GM20000 (cell line): ENCODE measurements around the gene ZDHHC23.

Source experiments
- DNase-seq: peaks from one replicate; pipeline ENCODE4 v3.0.0; 2012; ENCODE audit warnings: low spot score
- TF ChIP-seq, protein P1 (sequence below): IDR thresholded peaks from 2 replicates; pipeline ENCODE4 v1.5.1; 2012; ENCODE audit warnings: mild to moderate bottlenecking, control low read depth; ENCODE audit errors: extremely low read depth, missing control alignments

The ZDHHC23 gene

GRCh38 chr3:114005481-114005880, 57.7 kb downstream of the ZDHHC23 start:
- TF ChIP-seq, protein P1, sequence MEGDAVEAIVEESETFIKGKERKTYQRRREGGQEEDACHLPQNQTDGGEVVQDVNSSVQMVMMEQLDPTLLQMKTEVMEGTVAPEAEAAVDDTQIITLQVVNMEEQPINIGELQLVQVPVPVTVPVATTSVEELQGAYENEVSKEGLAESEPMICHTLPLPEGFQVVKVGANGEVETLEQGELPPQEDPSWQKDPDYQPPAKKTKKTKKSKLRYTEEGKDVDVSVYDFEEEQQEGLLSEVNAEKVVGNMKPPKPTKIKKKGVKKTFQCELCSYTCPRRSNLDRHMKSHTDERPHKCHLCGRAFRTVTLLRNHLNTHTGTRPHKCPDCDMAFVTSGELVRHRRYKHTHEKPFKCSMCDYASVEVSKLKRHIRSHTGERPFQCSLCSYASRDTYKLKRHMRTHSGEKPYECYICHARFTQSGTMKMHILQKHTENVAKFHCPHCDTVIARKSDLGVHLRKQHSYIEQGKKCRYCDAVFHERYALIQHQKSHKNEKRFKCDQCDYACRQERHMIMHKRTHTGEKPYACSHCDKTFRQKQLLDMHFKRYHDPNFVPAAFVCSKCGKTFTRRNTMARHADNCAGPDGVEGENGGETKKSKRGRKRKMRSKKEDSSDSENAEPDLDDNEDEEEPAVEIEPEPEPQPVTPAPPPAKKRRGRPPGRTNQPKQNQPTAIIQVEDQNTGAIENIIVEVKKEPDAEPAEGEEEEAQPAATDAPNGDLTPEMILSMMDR: no peak

GRCh38 chr3:114011059-114011797, 63.4 kb downstream of the ZDHHC23 start:
- TF ChIP-seq, protein P1: no peak
- DNase-seq: peak; percentile 18

More at GRCh38 chr3:114005481-114005880, 57.7 kb downstream of the ZDHHC23 start:
- DNase-seq: peak; percentile 12
